ENCODE results near the gene RBBP8NL.

Gene RBBP8NL

DNA sequence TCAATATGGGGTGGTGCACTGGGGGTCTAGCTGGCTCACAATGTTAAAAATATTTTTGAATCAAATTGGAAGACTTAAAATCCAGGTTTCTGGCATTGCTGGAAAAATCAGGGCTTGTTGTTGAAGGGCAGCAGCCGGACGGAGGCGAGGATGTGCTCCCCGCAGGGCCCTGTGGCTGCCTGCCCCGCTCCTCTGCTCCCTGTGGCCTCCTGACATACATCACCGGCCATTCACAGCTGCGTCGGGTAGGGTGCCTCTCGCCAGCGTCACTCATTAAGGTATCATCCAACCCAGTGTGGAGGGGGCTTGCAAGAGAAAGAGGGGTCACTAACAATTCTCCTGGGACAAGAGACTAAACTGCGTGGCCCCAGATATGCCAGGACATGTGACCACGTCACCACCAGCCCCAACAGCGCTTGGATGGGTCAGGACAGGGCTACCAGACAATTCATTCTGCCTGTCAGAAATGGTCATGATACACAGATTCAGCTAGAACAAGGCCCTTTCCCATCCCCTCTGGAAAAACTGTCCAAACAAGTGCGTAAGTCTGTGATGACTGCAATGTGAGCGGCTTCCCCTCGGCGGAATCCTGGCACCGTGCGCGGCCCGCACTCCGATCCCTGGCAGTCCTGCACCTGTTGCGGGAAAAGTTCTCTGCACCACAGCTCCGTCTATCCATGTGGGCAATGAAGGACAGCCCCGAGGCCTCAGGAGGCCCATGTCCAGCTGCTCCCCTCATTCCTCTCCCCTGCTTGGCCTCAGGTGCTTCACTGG is 36.5 kb upstream of the RBBP8NL start:
- no peak overlapping the region for H3K9ac ChIP-seq
- no peak overlapping the region for H3K4me2 ChIP-seq
- peaks cover 11 to 36% (median 22%) of the 10 kb centered on the region in 11 experiments; a peak in 20 of 22 replicates for H3K27me3 ChIP-seq
- no peak overlapping the region for H3K4me3 ChIP-seq
- peaks cover 0 to 48% (median 7%) of the 10 kb centered on the region in 11 experiments; a peak in 8 of 22 replicates for H4K20me1 ChIP-seq
- no peak overlapping the region for H3K27ac ChIP-seq
- no peaks in the 10 kb centered on the region for H3K9me3 ChIP-seq (replicated peaks in 1 of 11)
- no peaks in the 10 kb centered on the region for H3K36me3 ChIP-seq
- no peak for TF ChIP-seq Cebpa-rat (IDR thresholded peaks at IDR 0.05)
- H3K4me1 ChIP-seq: no peaks in the 10 kb centered on the region

DNA sequence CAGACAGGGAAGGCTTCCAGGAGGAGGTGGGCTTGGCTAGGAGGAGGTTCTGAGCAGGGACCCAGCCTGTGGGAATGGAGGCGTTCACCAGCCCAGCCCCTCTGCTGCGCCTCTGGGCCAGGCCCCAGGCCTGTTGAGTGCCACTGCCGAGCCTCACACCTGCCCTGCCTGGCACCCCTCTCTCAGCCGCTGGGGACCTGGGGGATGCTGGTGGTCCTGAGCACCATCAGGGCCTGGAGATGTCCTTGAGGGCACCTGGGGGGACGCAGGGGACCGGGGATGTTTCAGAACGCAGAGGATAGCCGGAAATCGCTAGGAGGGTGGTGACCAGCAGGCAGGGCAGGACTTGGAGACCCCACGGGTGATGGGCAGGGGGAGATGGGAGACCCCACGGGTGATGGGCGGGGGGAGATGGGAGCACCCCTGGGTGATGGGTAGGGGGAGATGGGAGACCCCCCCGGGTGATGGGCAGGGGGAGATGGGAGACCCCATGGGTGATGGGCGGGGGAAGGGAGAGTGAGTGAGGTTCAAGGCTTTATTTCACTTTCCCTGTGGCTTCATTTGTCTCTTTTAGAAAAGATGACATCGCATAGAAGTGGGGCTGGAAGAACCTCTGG is 35.7 kb upstream of the RBBP8NL start:
- no peak overlapping the region for H3K4me3 ChIP-seq
- H4K20me1 ChIP-seq: peaks cover 0 to 50% (median 4%) of the 10 kb centered on the region in 11 experiments; a peak in 8 of 22 replicates
- peaks cover 4 to 28% (median 14%) of the 10 kb centered on the region in 11 experiments; a peak in 13 of 22 replicates for H3K27me3 ChIP-seq
- no peak overlapping the region for H3K4me2 ChIP-seq
- H3K36me3 ChIP-seq: no peaks in the 10 kb centered on the region
- no peak overlapping the region for H3K27ac ChIP-seq
- no peaks in the 10 kb centered on the region for H3K4me1 ChIP-seq
- H3K9me3 ChIP-seq (replicated peaks in 1 of 11): no peaks in the 10 kb centered on the region
- TF ChIP-seq Cebpa-rat (IDR thresholded peaks at IDR 0.05): no peak
- H3K9ac ChIP-seq: no peak overlapping the region

DNA sequence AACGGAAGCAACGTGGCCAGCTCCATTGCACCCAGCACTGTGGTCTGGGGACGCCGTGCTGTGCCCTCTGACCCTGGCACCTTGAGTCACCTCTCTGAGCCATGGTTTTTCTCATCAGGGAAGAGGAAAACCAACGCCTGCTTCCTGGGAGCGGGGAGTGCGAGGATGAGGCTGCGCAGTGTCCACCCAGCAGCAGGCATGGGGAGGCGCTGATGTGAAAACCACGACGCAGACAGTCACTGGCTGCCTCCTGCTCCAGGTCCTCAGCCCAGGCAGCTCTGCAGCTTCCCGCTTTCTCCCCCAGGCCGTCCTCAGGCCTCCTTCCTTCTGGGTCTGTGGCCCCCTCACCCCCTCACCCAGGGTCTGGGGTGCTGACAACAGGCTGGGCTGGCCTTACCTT is 34.5 kb upstream of the RBBP8NL start:
- peaks cover 0 to 7% (median 6%) of the 10 kb centered on the region in 10 experiments; a peak in 13 of 20 replicates for H3K4me1 ChIP-seq
- H3K27me3 ChIP-seq: peaks cover 4 to 23% (median 14%) of the 10 kb centered on the region in 11 experiments; a peak in 14 of 22 replicates
- no peak overlapping the region for H3K4me3 ChIP-seq
- no peaks in the 10 kb centered on the region for H3K36me3 ChIP-seq
- no peaks in the 10 kb centered on the region for H3K9me3 ChIP-seq (replicated peaks in 1 of 11)
- H4K20me1 ChIP-seq: peaks cover 0 to 46% (median 4%) of the 10 kb centered on the region in 11 experiments; a peak in 8 of 22 replicates
- no peak overlapping the region for H3K27ac ChIP-seq
- H3K4me2 ChIP-seq: no peak overlapping the region
- TF ChIP-seq Cebpa-rat (IDR thresholded peaks at IDR 0.05): no peak
- H3K9ac ChIP-seq: no peak overlapping the region

DNA sequence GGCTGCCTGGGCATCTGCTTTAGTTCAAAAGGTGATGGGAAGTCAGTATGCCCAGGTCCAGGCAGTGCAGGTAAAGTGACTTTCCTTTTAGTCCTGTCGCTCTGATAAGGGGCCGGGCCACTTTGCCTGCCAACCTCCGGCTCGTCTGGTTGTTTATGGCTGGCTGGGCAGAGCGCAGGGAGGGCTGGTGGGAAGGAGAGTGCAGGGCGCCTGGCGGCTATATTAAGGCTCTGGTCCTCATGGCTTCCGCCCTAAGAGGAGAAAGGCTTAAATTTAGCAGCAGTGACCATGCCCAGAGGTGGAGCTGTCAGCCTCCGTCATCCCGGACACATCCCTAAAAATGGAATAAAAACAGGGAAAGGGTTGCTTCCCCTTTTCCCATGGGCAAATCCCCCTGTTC is 33.8 kb upstream of the RBBP8NL start:
- H3K4me2 ChIP-seq: no peak overlapping the region
- no peak overlapping the region for H3K4me3 ChIP-seq
- no peak overlapping the region for H3K27ac ChIP-seq
- no peak overlapping the region for H3K9ac ChIP-seq
- peaks cover 0 to 14% (median 13%) of the 10 kb centered on the region in 10 experiments; a peak in 16 of 20 replicates for H3K4me1 ChIP-seq
- no peak for TF ChIP-seq Cebpa-rat (IDR thresholded peaks at IDR 0.05)
- H3K9me3 ChIP-seq (replicated peaks in 1 of 11): no peaks in the 10 kb centered on the region
- peaks cover 0 to 23% (median 11%) of the 10 kb centered on the region in 11 experiments; a peak in 15 of 22 replicates for H3K27me3 ChIP-seq
- H3K36me3 ChIP-seq: no peaks in the 10 kb centered on the region
- peaks cover 0 to 46% (median 8%) of the 10 kb centered on the region in 11 experiments; a peak in 9 of 22 replicates for H4K20me1 ChIP-seq

DNA sequence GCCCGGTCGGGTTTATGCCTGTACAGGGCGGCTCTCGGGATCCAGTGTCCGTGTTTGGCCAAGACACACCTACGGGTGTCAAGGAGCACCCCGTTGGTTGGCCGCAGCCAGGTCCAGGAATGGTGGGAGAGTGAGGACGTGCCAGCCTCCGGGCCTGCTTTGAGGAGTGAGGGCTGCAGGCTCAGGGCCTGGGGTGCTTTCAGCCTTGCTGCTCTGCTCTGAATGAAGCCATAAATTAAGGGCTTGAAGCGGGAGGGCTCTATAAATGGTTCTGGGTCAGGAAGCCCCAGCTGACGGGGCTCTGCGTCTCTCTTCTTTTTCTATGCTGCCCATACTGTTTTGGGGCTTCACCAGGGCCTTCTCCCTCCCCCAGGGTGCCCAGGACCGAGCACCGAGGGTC is 33.3 kb upstream of the RBBP8NL start:
- Histone ChIP-seq H4K20me1 (peaks cover 0 to 48% (median 13%) of the 10 kb centered on the region in 11 experiments; a peak in 9 of 22 replicates), H3K27me3 (peaks cover 0 to 23% (median 12%) of the 10 kb centered on the region in 11 experiments; a peak in 15 of 22 replicates), H3K4me3 (no peak overlapping the region), H3K4me2 (no peak overlapping the region), H3K9ac (no peak overlapping the region), H3K9me3 (replicated peaks in 1 of 11) (no peaks in the 10 kb centered on the region), H3K27ac (no peak overlapping the region), H3K4me1 (peaks cover 0 to 19% (median 18%) of the 10 kb centered on the region in 10 experiments; a peak in 16 of 20 replicates), H3K36me3 (no peaks in the 10 kb centered on the region)
- TF ChIP-seq Cebpa-rat (IDR thresholded peaks at IDR 0.05): no peak

DNA sequence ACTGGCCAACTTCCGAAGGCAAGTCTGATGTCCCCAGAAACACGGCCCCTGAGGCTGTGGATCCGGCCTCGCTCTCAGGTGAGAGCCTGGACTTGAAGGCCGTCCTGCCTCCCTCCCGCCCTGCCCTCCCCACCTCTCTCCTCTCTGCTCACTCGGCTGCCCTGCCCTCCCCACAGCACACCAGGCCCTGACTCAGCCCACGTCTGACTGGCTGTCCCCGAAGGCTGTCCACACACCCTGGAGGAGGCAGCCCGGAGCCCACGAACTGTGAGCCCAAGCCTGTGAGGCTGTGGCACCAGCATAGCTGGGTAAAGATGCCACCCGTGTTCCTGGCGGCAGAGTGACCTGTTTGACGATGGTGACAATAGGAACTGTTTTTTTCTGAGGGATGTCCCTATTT is 32.1 kb upstream of the RBBP8NL start:
- Histone ChIP-seq H3K27me3 (peaks cover 7 to 31% (median 22%) of the 10 kb centered on the region in 11 experiments; a peak in 17 of 22 replicates), H4K20me1 (peaks cover 0 to 59% (median 14%) of the 10 kb centered on the region in 11 experiments; a peak in 9 of 22 replicates), H3K36me3 (no peaks in the 10 kb centered on the region), H3K4me3 (no peak overlapping the region), H3K4me1 (peaks cover 0 to 28% (median 23%) of the 10 kb centered on the region in 10 experiments; a peak in 16 of 20 replicates), H3K9me3 (replicated peaks in 1 of 11) (no peaks in the 10 kb centered on the region), H3K9ac (no peak overlapping the region), H3K27ac (no peak overlapping the region), H3K4me2 (no peak overlapping the region)
- no peak for TF ChIP-seq Cebpa-rat (IDR thresholded peaks at IDR 0.05)

DNA sequence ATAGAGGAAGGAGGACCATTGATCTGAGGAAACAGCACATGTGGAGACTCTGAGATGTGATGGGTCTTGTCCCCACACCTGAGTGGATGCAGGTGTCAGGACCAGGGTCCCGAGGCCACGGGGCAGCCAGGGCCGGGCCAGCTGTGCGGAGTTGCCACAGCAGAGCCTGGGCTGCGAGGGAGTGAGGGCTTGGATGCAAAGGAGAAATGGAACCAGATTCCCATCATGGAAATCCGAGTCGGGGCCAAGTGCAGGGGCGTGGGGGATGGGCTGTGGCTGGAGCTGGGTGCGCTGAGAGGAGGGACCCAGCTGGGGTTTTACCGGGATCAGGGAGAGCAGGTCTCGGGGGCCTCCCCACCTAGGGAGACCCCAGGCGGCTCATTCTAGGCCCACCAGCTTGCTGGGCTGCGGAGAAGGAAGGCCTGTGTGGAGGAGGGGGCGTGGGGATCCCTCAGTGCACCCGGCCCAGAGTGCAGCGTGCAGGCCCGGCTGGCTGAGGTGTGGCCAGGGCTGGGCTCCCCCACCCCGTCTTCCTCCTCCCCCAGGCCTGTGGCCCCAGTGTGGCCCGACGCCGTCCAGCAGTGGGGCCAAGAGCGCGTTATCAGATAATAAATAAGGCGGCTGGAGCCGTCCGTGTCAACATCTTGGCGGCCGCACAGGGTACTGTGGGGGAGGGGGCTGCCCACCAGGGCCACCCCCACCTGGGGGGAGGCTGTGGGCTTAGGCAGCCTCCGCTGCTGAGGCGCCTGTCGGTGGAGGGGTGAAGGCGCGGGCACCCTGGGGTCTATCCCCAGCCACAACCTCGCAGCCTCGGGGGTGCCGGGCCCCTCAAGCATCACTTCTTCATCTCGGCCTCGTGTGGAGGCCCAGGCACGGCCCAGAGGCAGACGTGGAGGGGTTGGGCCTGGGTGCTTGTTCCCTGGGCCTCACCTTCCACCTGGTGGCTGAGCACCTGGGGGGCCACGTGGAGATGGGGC is 31.2 kb upstream of the RBBP8NL start:
- H4K20me1 ChIP-seq: peaks cover 0 to 56% (median 20%) of the 10 kb centered on the region in 11 experiments; a peak in 10 of 22 replicates
- H3K4me2 ChIP-seq: no peak overlapping the region
- no peak for TF ChIP-seq Cebpa-rat (IDR thresholded peaks at IDR 0.05)
- H3K4me1 ChIP-seq: peaks cover 0 to 35% (median 24%) of the 10 kb centered on the region in 10 experiments; a peak in 16 of 20 replicates
- H3K27ac ChIP-seq: no peak overlapping the region
- no peak overlapping the region for H3K9ac ChIP-seq
- H3K36me3 ChIP-seq: no peaks in the 10 kb centered on the region
- H3K4me3 ChIP-seq: no peak overlapping the region
- H3K9me3 ChIP-seq (replicated peaks in 1 of 11): no peaks in the 10 kb centered on the region
- H3K27me3 ChIP-seq: peaks cover 7 to 39% (median 28%) of the 10 kb centered on the region in 11 experiments; a peak in 19 of 22 replicates

DNA sequence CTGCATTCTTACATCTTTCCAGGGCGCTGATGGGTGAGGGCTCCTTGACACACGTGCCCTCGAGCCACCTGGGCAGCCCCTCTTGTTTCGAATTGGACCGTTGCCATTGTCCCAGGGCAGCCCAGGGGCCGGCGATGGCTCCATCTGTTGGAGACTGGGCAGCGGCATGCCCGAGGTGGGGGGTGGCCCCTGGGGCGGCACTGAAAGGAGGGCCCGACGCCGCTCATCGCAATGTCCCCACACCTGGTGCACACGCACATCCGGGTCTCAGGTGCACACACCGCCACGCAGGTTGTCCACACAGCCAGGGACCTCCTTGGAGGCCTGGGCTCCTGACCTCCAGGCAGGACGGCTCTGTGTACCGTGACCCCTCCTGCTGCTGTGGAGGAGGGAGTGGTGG is 30.5 kb upstream of the RBBP8NL start:
- no peak overlapping the region for H3K4me2 ChIP-seq
- TF ChIP-seq Cebpa-rat (IDR thresholded peaks at IDR 0.05): no peak
- no peak overlapping the region for H3K27ac ChIP-seq
- H3K4me1 ChIP-seq: peaks cover 0 to 43% (median 30%) of the 10 kb centered on the region in 10 experiments; a peak in 16 of 20 replicates
- H3K4me3 ChIP-seq: no peak overlapping the region
- no peaks in the 10 kb centered on the region for H3K9me3 ChIP-seq (replicated peaks in 1 of 11)
- no peak overlapping the region for H3K9ac ChIP-seq
- no peaks in the 10 kb centered on the region for H3K36me3 ChIP-seq
- peaks cover 0 to 48% (median 21%) of the 10 kb centered on the region in 11 experiments; a peak in 10 of 22 replicates for H4K20me1 ChIP-seq
- H3K27me3 ChIP-seq: peaks cover 7 to 46% (median 30%) of the 10 kb centered on the region in 11 experiments; a peak in 19 of 22 replicates
